H1 (cell line): ENCODE measurements around the gene S100PBP. TPM values are rescaled to one million over a fixed set of nuclear protein-coding genes. Genes with fewer than 3 reads are reported as not detected.

Experiments used
- CTCF ChIA-PET: fragments of 300-600 bp; sonication (Branson Sonifier 250); formaldehyde crosslinking; loops from one replicate; lab custom pipeline; 2021; ENCODE audit not compliant: partially characterized antibody; lab: Charles Lee
- POLR2A ChIA-PET: fragments of 300-600 bp; sonication (Branson Sonifier 250); formaldehyde crosslinking; loops from one replicate; lab custom pipeline; 2021; ENCODE audit warnings: inconsistent platforms; ENCODE audit not compliant: partially characterized antibody; lab: Charles Lee
- DNase-seq, 2 experiments: peaks; one replicate each; pipeline versions ENCODE4 v3.0.0 to v3.0.0-alpha.2; 2010 to 2022; ENCODE audit warnings: low spot score in 2 of 2, low read depth in 1 of 2, mixed read lengths in 1 of 2
- FAIRE-seq: peaks from 2 replicates; lab custom pipeline; 2011; peaks lifted over from hg19 to GRCh38; lab: Jason Lieb, UNC
- H2AFZ ChIP-seq: 2 replicates; pipeline ENCODE4 v1.8.1; 2012; ENCODE audit warnings: low read length, inconsistent platforms
- H2AK5ac ChIP-seq: 2 replicates; pipeline ENCODE4 v1.6.1; 2013; ENCODE audit warnings: low read depth, low read length
- H2BK120ac ChIP-seq: replicated peaks from 2 replicates; pipeline ENCODE3; 2013; ENCODE audit warnings: low read depth, low read length, inconsistent platforms
- H2BK12ac ChIP-seq: 2 replicates; pipeline ENCODE4 v1.6.1; 2013; ENCODE audit warnings: low read depth, low read length
- H2BK15ac ChIP-seq: 2 replicates; pipeline ENCODE4 v1.6.1; 2013; ENCODE audit warnings: low read length
- H2BK20ac ChIP-seq: 2 replicates; pipeline ENCODE4 v1.6.1; 2013; ENCODE audit warnings: low read length
- H2BK5ac ChIP-seq: 2 replicates; pipeline ENCODE4 v1.6.1; 2013; ENCODE audit warnings: low read depth, low read length
- H3K14ac ChIP-seq: 2 replicates; pipeline ENCODE4 v1.6.1; 2013; ENCODE audit warnings: inconsistent platforms; ENCODE audit not compliant: insufficient read length
- H3K18ac ChIP-seq: 2 replicates; pipeline ENCODE4 v1.6.1; 2013; ENCODE audit warnings: low read length; ENCODE audit errors: extremely low read depth
- H3K23ac ChIP-seq: 2 replicates; pipeline ENCODE4 v1.6.1; 2013; ENCODE audit warnings: inconsistent platforms; ENCODE audit not compliant: insufficient read length
- H3K23me2 ChIP-seq: 2 replicates; pipeline ENCODE4 v1.6.1; 2013; ENCODE audit warnings: low read depth, low read length
- H3K27ac ChIP-seq: 2 replicates; pipeline ENCODE4 v1.6.1; 2011; ENCODE audit warnings: low read depth, low read length, inconsistent platforms
- H3K27me3 ChIP-seq, 4 experiments: replicated peaks in 1 of 4; 1 replicate in 1 of 4; 2 replicates in 3 of 4; pipeline versions ENCODE4 v1.6.1 to v1.8.1; 2011 to 2013; ENCODE audit warnings: low read length in 3 of 4, mild to moderate bottlenecking in 3 of 4, inconsistent platforms in 2 of 4, mixed read lengths in 2 of 4, moderate library complexity in 1 of 4; ENCODE audit not compliant: control insufficient read depth in 3 of 4, insufficient read depth in 3 of 4; ENCODE audit errors: extremely low read depth in 1 of 4
- H3K36me3 ChIP-seq, 4 experiments: 2 replicates each; pipeline versions ENCODE4 v1.6.1 to v1.8.1; 2011 to 2013; ENCODE audit warnings: mild to moderate bottlenecking in 4 of 4, low read length in 3 of 4, moderate library complexity in 2 of 4, control low read depth in 1 of 4, inconsistent platforms in 1 of 4; ENCODE audit not compliant: insufficient read depth in 4 of 4, control insufficient read depth in 2 of 4
- H3K4ac ChIP-seq: replicated peaks from 2 replicates; pipeline ENCODE3; 2013; ENCODE audit warnings: low read length, low read depth, mixed read lengths, inconsistent platforms; ENCODE audit not compliant: insufficient read length
- H3K4me1 ChIP-seq, 4 experiments: replicated peaks in 1 of 4; 1 replicate in 1 of 4; 2 replicates in 3 of 4; pipeline versions ENCODE4 v1.6.1 to v1.8.1; 2011 to 2013; ENCODE audit warnings: low read length in 3 of 4, inconsistent platforms in 2 of 4, mixed read lengths in 1 of 4; ENCODE audit not compliant: insufficient read depth in 4 of 4, control insufficient read depth in 3 of 4
- H3K4me2 ChIP-seq, 2 experiments: 2 replicates each; pipeline versions ENCODE4 v1.6.1 to v1.8.1; 2011 to 2013; ENCODE audit warnings: low read depth in 2 of 2, low read length in 2 of 2, control low read depth in 1 of 2, inconsistent platforms in 1 of 2, mild to moderate bottlenecking in 1 of 2; ENCODE audit not compliant: insufficient read depth in 1 of 2
- H3K4me3 ChIP-seq, 4 experiments: fragments of 200-600, 300-600 bp in 1 of 4; sonication (generic), shearing (Covaris generic), sonication (Bioruptor Twin) in 1 of 4; 2 replicates each; pipeline versions ENCODE4 v1.5.1 to v1.8.1; 2011 to 2016; ENCODE audit warnings: low read length in 4 of 4, low read depth in 3 of 4, control low read depth in 2 of 4, inconsistent platforms in 2 of 4, mild to moderate bottlenecking in 2 of 4, mixed read lengths in 1 of 4, moderate library complexity in 1 of 4; ENCODE audit not compliant: insufficient read depth in 2 of 4; ENCODE audit errors: extremely low read depth in 1 of 4
- H3K56ac ChIP-seq: replicated peaks from 2 replicates; pipeline ENCODE3; 2013; ENCODE audit warnings: low read depth, mild to moderate bottlenecking, mixed read lengths, low read length, inconsistent platforms; ENCODE audit not compliant: insufficient read length
- H3K79me1 ChIP-seq: 2 replicates; pipeline ENCODE4 v1.6.1; 2013; ENCODE audit warnings: low read depth, low read length, control low read depth
- H3K79me2 ChIP-seq, 2 experiments: 2 replicates each; pipeline versions ENCODE4 v1.6.1 to v1.8.1; 2012 to 2013; ENCODE audit warnings: low read length in 2 of 2, mild to moderate bottlenecking in 2 of 2, inconsistent platforms in 1 of 2; ENCODE audit not compliant: insufficient read depth in 2 of 2, control insufficient read depth in 1 of 2
- H3K9ac ChIP-seq, 4 experiments: replicated peaks in 1 of 4; 1 replicate in 1 of 4; 2 replicates in 3 of 4; pipeline versions ENCODE4 v1.6.1 to v1.8.1; 2011 to 2013; ENCODE audit warnings: low read depth in 3 of 4, low read length in 3 of 4, control low read depth in 2 of 4, mild to moderate bottlenecking in 2 of 4, moderate library complexity in 2 of 4, inconsistent platforms in 1 of 4; ENCODE audit errors: extremely low read depth in 1 of 4
- H3K9me3 ChIP-seq, 2 experiments: 2 replicates each; pipeline versions ENCODE4 v1.6.1 to v1.8.1; 2012 to 2013; ENCODE audit warnings: mild to moderate bottlenecking in 2 of 2, moderate library complexity in 2 of 2, control low read depth in 1 of 2, inconsistent platforms in 1 of 2, low read depth in 1 of 2, low read length in 1 of 2, mixed read lengths in 1 of 2; ENCODE audit not compliant: insufficient read depth in 2 of 2
- H4K20me1 ChIP-seq, 2 experiments: replicated peaks in 1 of 2; 2 replicates each; pipeline versions ENCODE3 to v1.8.1; 2011 to 2013; ENCODE audit warnings: inconsistent platforms in 2 of 2, low read length in 2 of 2, mild to moderate bottlenecking in 1 of 2; ENCODE audit not compliant: insufficient read depth in 2 of 2, control insufficient read depth in 1 of 2
- H4K5ac ChIP-seq: 2 replicates; pipeline ENCODE4 v1.6.1; 2013; ENCODE audit warnings: low read length, low read depth, mixed read lengths, inconsistent platforms; ENCODE audit not compliant: insufficient read length
- H4K8ac ChIP-seq: 2 replicates; pipeline ENCODE4 v1.8.0; 2013; ENCODE audit warnings: mild to moderate bottlenecking, moderate library complexity, low read length, inconsistent platforms; ENCODE audit not compliant: insufficient read depth; ENCODE audit errors: extremely low read depth
- H4K91ac ChIP-seq: replicated peaks from 2 replicates; pipeline ENCODE3; 2013; ENCODE audit warnings: low read length, mixed read lengths, inconsistent platforms; ENCODE audit not compliant: insufficient read length
- CREB1 ChIP-seq: IDR thresholded peaks from 2 replicates; pipeline ENCODE4 v1.6.1; 2012; ENCODE audit warnings: inconsistent platforms
- JUN ChIP-seq: IDR thresholded peaks from 2 replicates; pipeline ENCODE4 v1.6.1; 2011; ENCODE audit warnings: low read depth, mild to moderate bottlenecking, improper control_type of control experiment, low read length
- MAX ChIP-seq: IDR thresholded peaks from 2 replicates; pipeline ENCODE4 v1.6.1; 2012; ENCODE audit warnings: inconsistent platforms
- NANOG ChIP-seq: IDR thresholded peaks from 2 replicates; pipeline ENCODE4 v1.6.1; 2011; ENCODE audit warnings: low read length, low read depth, mild to moderate bottlenecking, inconsistent platforms; ENCODE audit not compliant: insufficient read depth, poor library complexity, severe bottlenecking
- NRF1 ChIP-seq: IDR thresholded peaks from 2 replicates; pipeline ENCODE4 v1.6.1; 2011; ENCODE audit warnings: mild to moderate bottlenecking, low read depth, low read length, improper control_type of control experiment
- WGBS, 2 experiments: shearing (Covaris generic) in 1 of 2; methylation state at CpG; one replicate each; pipeline versions ENCODE4 v1.1.6 to v1.1.7; 2013 to 2015; ENCODE audit warnings: low lambda C conversion rate in 2 of 2, mixed read lengths in 2 of 2, inconsistent platforms in 1 of 2, low coverage in 1 of 2, missing lambda C conversion rate in 1 of 2; ENCODE audit not compliant: insufficient replicate concordance in 2 of 2, insufficient coverage in 1 of 2, insufficient read length in 1 of 2; ENCODE audit errors: extremely low coverage in 1 of 2, missing lambda C conversion rate in 1 of 2; 5-methylcytosine and 5-hydroxymethylcytosine counted together
- polyA plus RNA-seq, 7 experiments: library from polyadenylated mRNA; depleted of rRNA in 3 of 7; stranded (reverse) in 5 of 7; unstranded in 2 of 7; fragments of >200 nt in 5 of 7; fragments of 200-250 nt in 2 of 7; gene quantifications; 1 replicate in 5 of 7; 2 replicates in 1 of 7; 4 replicates in 1 of 7; pipeline versions ENCODE4 v1.2.1 to v1.2.3, GENCODE V29; 2011 to 2013; ENCODE audit warnings: missing spikeins in 2 of 7, mixed read lengths in 2 of 7
- total RNA-seq: library from RNA; stranded (reverse); fragmentation: NEBNext Ultra II Directional; extraction: Animal tissue kit (Norgen Biotek cat#: 25700); gene quantifications from 2 replicates; pipeline ENCODE4 v1.2.1, GENCODE V29; 2021

S100PBP gene
- total and polyA plus RNA-seq, 2 of the 8 experiments (the other 6 are each of a cell fraction or from before 2014, with no cell fraction given): 43.8 to 68.3 TPM

GRCh38 chr1:32791881-32792280 is 25.6 kb upstream of the S100PBP start:
- H3K27me3 ChIP-seq: no peaks in the 10 kb centered on the region
- TF ChIP-seq MAX: no peak
- TF ChIP-seq JUN: no peak
- no peak for TF ChIP-seq NRF1
- no peak for TF ChIP-seq NANOG
- TF ChIP-seq CREB1: no peak
- peaks cover 0 to 2% of the 10 kb centered on the region in 2 experiments for H4K20me1 ChIP-seq
- 100% methylated on average over 1 of the region's 1 CpG; no CpG with 5 or more reads in 1 of the 2 experiments for WGBS, 2 experiments
- H4K5ac ChIP-seq: no peak overlapping the region
- H3K9me3 ChIP-seq: no peaks in the 10 kb centered on the region
- no peaks in the 10 kb centered on the region for H3K79me1 ChIP-seq
- FAIRE-seq (no peak), DNase-seq (no peak)
- no peak overlapping the region for H3K23ac ChIP-seq
- no peak overlapping the region for H2BK20ac ChIP-seq
- no peak overlapping the region for H2BK12ac ChIP-seq
- POLR2A ChIA-PET: interaction anchor here (0.8 to 5.0 kb wide), 10 partner anchors 9 to 32 kb away, joined by 3 to 36 read pairs (median 4); partner anchors contain the start of gene S100PBP
- peaks cover 15 to 80% (median 53%) of the 10 kb centered on the region in 4 experiments for H3K36me3 ChIP-seq
- no peak overlapping the region for H2AK5ac ChIP-seq
- no peak overlapping the region for H3K4me2 ChIP-seq
- H2BK5ac ChIP-seq: no peak overlapping the region
- H2AFZ ChIP-seq: no peak overlapping the region
- H3K79me2 ChIP-seq: no peaks in the 10 kb centered on the region
- H3K4me3 ChIP-seq: no peak overlapping the region
- no peak overlapping the region for H3K56ac ChIP-seq
- H4K91ac ChIP-seq: no peak overlapping the region
- H3K4ac ChIP-seq: no peak overlapping the region
- H3K18ac ChIP-seq: no peak overlapping the region
- no peaks in the 10 kb centered on the region for H3K4me1 ChIP-seq
- no peak overlapping the region for H2BK15ac ChIP-seq
- H3K27ac ChIP-seq: no peak overlapping the region
- no peak overlapping the region for H2BK120ac ChIP-seq
- no peak overlapping the region for H3K14ac ChIP-seq
- CTCF ChIA-PET: interaction anchor here (1.1 to 2.1 kb wide), 4 partner anchors 9 to 79 kb away, joined by 3 to 8 read pairs (median 5); no protein-coding TSS in a partner anchor
- no peaks in the 10 kb centered on the region for H3K23me2 ChIP-seq
- no peak overlapping the region for H4K8ac ChIP-seq
- no peak overlapping the region for H3K9ac ChIP-seq
